Upper lobe of right lung (tissue), 1 donor: ENCODE results near the gene RAB1A. TPM values are rescaled to one million over a fixed set of nuclear protein-coding genes. Genes with fewer than 3 reads are reported as not detected.
"Not testable (repeated sequence)": the region's sequence is repeated elsewhere in the genome, so short reads cannot be mapped to it uniquely, and the experiment has no call there.

ENCODE experiments used
- ATAC-seq: fragments of 200-7000 bp; cut with Tn5 transposase; one replicate; pipeline ENCODE4 v1.9.1; 2020; ENCODE audit warnings: mild to moderate bottlenecking, moderate library complexity
- DNase-seq: peaks from one replicate; pipeline ENCODE4 v3.0.0-alpha.2; 2020
- H3K27ac ChIP-seq: fragments of 200-600 bp; one replicate; pipeline ENCODE4 v1.8.0; 2022
- H3K27me3 ChIP-seq: fragments of 200-600 bp; one replicate; pipeline ENCODE4 v1.8.0; 2022; ENCODE audit warnings: mild to moderate bottlenecking
- H3K36me3 ChIP-seq: fragments of 200-600 bp; one replicate; pipeline ENCODE4 v1.8.0; 2022
- H3K4me1 ChIP-seq: fragments of 200-600 bp; one replicate; pipeline ENCODE4 v1.8.0; 2022
- H3K4me3 ChIP-seq: fragments of 200-600 bp; one replicate; pipeline ENCODE4 v1.8.0; 2022; ENCODE audit warnings: mild to moderate bottlenecking
- H3K9me3 ChIP-seq: fragments of 200-600 bp; one replicate; pipeline ENCODE4 v1.8.0; 2022
- intact Hi-C: fragments of 100-400 bp; cut with DNase I; formaldehyde crosslinking; loops from one replicate; pipeline ENCODE4 v1.11.0; 2022
- total RNA-seq: library from RNA; stranded (reverse); fragmentation: NEBNext Ultra II Directional; extraction: Animal tissue kit (Norgen Biotek cat#: 25700); gene quantifications from one replicate; pipeline ENCODE4 v1.2.1, GENCODE V29; 2021
- TF ChIP-seq, protein P1 (sequence below): fragments of 200-600 bp; IDR thresholded peaks from one replicate; pipeline ENCODE4 v1.8.0; 2022; ENCODE audit warnings: antibody characterized with exemption
- donor health status: DM: no; HTN: yes; CAD: no; lungs with severe emphysema.

RAB1A gene
- total RNA-seq, 1 donor from 2014 or later, result 151 TPM

DNA sequence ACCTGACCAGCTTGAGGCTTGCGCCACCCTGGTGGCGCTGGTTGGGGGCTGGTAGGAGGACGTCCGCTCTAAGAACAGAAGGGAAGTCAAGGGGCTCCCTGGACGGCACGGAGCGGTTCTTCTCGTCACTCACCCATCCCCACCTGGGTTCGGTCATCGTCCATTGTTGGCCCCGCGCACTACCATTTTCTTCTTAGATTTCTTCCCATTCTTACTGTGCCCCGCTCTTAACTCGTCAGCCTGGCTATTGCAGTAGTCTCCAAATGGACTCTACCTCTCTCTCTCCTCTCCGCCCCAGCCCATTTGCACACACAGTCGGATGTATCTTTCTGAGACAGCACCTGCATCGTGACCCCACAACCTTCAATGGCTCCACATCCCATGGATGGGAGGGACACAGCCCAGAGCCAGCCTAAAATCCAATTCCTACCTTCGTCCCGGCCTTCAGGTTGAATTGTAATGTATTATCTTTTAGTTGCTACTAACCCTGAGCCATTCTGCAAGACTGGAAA lies 814 bp upstream of the RAB1A start:
- peak overlapping the region; percentile 96 for H3K27ac ChIP-seq
- no peaks in the 10 kb centered on the region for H3K27me3 ChIP-seq
- intact Hi-C loops, result no loop called here
- H3K4me3 ChIP-seq, result peak overlapping the region; percentile 61
- TF ChIP-seq, protein P1, sequence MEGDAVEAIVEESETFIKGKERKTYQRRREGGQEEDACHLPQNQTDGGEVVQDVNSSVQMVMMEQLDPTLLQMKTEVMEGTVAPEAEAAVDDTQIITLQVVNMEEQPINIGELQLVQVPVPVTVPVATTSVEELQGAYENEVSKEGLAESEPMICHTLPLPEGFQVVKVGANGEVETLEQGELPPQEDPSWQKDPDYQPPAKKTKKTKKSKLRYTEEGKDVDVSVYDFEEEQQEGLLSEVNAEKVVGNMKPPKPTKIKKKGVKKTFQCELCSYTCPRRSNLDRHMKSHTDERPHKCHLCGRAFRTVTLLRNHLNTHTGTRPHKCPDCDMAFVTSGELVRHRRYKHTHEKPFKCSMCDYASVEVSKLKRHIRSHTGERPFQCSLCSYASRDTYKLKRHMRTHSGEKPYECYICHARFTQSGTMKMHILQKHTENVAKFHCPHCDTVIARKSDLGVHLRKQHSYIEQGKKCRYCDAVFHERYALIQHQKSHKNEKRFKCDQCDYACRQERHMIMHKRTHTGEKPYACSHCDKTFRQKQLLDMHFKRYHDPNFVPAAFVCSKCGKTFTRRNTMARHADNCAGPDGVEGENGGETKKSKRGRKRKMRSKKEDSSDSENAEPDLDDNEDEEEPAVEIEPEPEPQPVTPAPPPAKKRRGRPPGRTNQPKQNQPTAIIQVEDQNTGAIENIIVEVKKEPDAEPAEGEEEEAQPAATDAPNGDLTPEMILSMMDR, result no peak
- peaks cover 31% of the 10 kb centered on the region for H3K4me1 ChIP-seq
- no peak for DNase-seq
- ATAC-seq, result peak; percentile 64
- H3K9me3 ChIP-seq, result no peaks in the 10 kb centered on the region
- H3K36me3 ChIP-seq, result no peaks in the 10 kb centered on the region

DNA sequence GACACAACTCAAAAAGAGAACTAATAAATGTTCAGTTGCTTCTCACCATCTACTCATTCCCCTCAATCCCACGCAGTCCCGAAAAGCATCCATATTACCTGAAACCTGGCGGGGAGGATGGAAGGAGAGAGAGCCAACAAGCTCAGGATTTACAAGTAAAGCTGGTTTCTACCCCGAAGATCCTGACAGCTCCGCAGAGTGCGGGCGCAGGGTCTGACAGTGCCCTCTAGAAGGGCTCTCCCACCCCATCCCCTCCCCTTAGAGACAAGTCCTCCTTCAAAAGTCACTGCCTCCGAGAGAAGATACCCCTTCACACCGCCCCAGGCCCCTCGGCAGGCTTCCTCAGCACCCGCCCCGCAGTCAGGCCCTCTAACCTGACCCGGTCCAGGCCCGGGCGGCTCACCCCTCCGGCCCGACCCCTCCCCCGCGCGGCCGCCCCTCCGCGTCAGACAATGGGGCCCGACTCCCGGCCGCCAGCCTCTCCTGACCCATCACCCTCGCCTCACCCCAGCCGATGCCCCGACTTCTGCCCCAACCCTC lies 550 bp downstream of the RAB1A start:
- Histone ChIP-seq H3K9me3 (no peaks in the 10 kb centered on the region), H3K27ac (peak overlapping the region; percentile 96), H3K4me3 (peak overlapping the region; percentile 96), H3K36me3 (no peaks in the 10 kb centered on the region), H3K27me3 (no peaks in the 10 kb centered on the region), H3K4me1 (peaks cover 44% of the 10 kb centered on the region)
- ATAC-seq (peak; percentile 28), DNase-seq (peak; percentile 82)
- TF ChIP-seq, protein P1, result no peak
- intact Hi-C loops, result no loop called here

DNA sequence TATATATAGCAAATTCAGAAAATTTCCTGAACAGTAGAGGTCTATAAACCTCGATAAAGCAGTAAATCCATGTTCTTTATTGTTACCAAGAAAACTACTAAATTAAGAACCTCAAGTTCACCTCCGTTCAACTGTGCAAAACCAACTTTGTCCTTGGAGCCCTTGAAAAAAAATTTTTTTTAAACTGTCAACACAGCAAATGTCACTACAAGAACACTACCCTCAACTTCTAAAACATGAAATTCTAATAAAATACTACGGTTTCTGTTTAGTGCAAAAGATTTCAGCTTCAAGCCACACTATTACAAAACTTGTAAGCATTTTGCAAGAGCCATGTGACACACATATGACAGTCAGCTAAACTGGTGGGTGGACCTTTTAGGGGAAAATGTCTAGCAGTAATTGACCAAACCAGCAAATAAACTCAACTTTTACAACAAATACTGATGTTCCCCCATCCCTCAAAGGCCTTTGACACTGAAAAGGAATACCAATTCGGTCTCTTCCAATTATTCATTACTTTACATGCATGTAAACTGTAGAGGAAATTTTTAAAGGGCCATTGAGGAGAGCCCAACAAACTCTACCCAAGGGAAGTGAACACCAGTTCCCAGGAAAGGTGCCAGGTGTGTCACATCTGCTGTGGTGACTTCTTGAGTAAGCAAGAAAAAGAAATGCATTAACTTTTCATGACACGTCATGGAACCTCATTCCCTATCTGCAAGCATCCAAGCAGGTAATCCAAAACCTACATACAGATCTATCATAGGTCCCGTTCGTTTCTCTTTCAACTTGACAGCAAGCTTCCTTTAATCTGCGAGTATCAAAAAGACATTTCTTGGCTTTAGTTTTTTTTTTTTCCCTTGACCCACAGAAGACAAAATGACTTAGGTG lies 1.4 kb downstream of the RAB1A start:
- DNase-seq, result no peak
- Histone ChIP-seq H3K9me3 (no peaks in the 10 kb centered on the region), H3K27me3 (no peaks in the 10 kb centered on the region), H3K27ac (peak overlapping the region; percentile 96), H3K4me3 (peak overlapping the region; percentile 96), H3K4me1 (peaks cover 50% of the 10 kb centered on the region), H3K36me3 (no peaks in the 10 kb centered on the region)
- TF ChIP-seq, protein P1, result no peak
- intact Hi-C loops, result no loop called here
- ATAC-seq, result no peak

DNA sequence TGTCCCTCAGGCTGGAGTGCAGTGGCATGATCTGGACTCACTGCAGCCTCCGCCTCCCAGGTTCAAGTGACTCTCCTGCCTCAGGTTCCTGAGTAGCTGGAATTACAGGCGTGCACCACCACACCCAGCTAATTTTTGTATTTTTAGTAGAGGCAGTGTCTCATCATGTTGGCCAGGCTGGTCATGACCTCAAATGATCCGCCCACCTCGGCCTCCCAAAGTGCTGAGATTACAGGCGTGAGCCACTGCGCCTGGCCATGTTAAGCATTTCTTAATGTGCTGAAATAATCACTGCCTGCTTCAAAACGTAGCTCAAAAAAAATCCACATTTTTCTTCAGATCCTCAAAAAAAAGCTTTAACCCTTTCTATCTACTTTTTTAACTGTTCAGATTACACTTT lies 4.4 kb downstream of the RAB1A start:
- Histone ChIP-seq H3K4me1 (peaks cover 64% of the 10 kb centered on the region), H3K27ac (peak overlapping the region; percentile 38)
- H3K9me3 ChIP-seq, H3K27me3 ChIP-seq, H3K4me3 ChIP-seq, ATAC-seq, H3K36me3 ChIP-seq, intact Hi-C loops, DNase-seq: not testable (repeated sequence)

DNA sequence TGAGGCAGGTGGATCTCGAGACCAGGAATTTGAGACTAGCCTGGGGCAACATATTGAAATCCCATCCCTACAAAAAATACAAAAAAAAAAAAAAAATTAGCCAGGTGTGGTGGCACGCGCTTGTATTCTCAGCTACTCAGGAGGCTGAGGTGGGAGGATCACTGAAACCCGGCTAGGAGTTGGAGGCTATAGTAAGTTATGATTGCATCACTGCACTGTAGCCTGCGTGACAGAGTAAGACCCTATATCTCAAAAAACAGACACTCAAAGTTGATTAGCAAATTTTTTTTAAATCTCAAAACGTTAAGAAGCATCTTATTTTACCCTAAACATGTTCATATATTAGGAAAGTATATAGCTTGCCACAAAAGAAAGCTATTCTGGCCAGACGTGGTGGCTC lies 7.6 kb downstream of the RAB1A start:
- Histone ChIP-seq H3K27ac (no peak overlapping the region), H3K4me1 (peaks cover 74% of the 10 kb centered on the region), H3K27me3 (no peaks in the 10 kb centered on the region), H3K36me3 (peaks cover 3% of the 10 kb centered on the region), H3K4me3 (no peak overlapping the region), H3K9me3 (no peaks in the 10 kb centered on the region)
- no peak for ATAC-seq
- DNase-seq, result no peak
- intact Hi-C loops, result no loop called here
- TF ChIP-seq, protein P1, result no peak
